IMR-90 (cell line): Measurements from ENCODE around the gene ATG3. TPM values are rescaled to one million over a fixed set of nuclear protein-coding genes. Genes with fewer than 3 reads are reported as not detected.

Source experiments
- ATAC-seq: fragments of 200-7000 bp; cut with Tn5 transposase; 2 replicates; pipeline ENCODE4 v1.9.1; 2020; ENCODE audit warnings: low read depth, mild to moderate bottlenecking, moderate library complexity
- BruUV-seq: library from RNA; stranded (reverse); fragments of 400-500 nt; replicated peaks from 2 replicates; lab custom pipeline; 2021; lab: Mats Ljungman, UMichigan
- CTCF ChIA-PET: fragments of 300-600 bp; formaldehyde crosslinking; extraction: SDS; loops from one replicate; lab custom pipeline; 2021; ENCODE audit warnings: antibody characterized with exemption; lab: Yijun Ruan, JAX
- POLR2A ChIA-PET: fragments of 300-600 bp; sonication (Branson Sonifier 250); formaldehyde crosslinking; loops from one replicate; lab custom pipeline; 2022; ENCODE audit warnings: antibody characterized with exemption; ENCODE audit not compliant: unreplicated experiment; lab: Charles Lee
- DNase-seq: peaks from one replicate; pipeline ENCODE4 v3.0.0; 2013
- H2AFZ ChIP-seq: replicated peaks from 2 replicates; pipeline ENCODE3; 2013; ENCODE audit warnings: low read length, mild to moderate bottlenecking; ENCODE audit not compliant: poor library complexity
- H2AK5ac ChIP-seq: 2 replicates; pipeline ENCODE4 v1.6.1; 2013; ENCODE audit warnings: low read depth, low read length, inconsistent platforms
- H2AK9ac ChIP-seq: replicated peaks from 2 replicates; pipeline ENCODE3; 2013; ENCODE audit warnings: mild to moderate bottlenecking, low read depth, low read length, moderate library complexity; ENCODE audit not compliant: poor library complexity
- H2BK120ac ChIP-seq: 2 replicates; pipeline ENCODE4 v1.6.1; 2013; ENCODE audit warnings: low read depth, low read length, inconsistent platforms
- H2BK15ac ChIP-seq: 3 replicates; pipeline ENCODE4 v1.6.1; 2013; ENCODE audit warnings: low read depth, low read length, inconsistent platforms
- H2BK20ac ChIP-seq: 2 replicates; pipeline ENCODE4 v1.6.1; 2013; ENCODE audit warnings: low read depth, mild to moderate bottlenecking, inconsistent platforms, low read length, moderate library complexity
- H2BK5ac ChIP-seq: 2 replicates; pipeline ENCODE4 v1.6.1; 2013; ENCODE audit warnings: mild to moderate bottlenecking, low read depth, low read length, inconsistent platforms; ENCODE audit not compliant: poor library complexity, severe bottlenecking
- H3K14ac ChIP-seq: replicated peaks from 2 replicates; pipeline ENCODE4 v1.6.1; 2013; ENCODE audit warnings: low read depth, low read length, inconsistent platforms
- H3K18ac ChIP-seq: 2 replicates; pipeline ENCODE4 v1.6.1; 2013; ENCODE audit warnings: low read depth, low read length, control low read depth
- H3K23ac ChIP-seq: 2 replicates; pipeline ENCODE4 v1.6.1; 2013; ENCODE audit warnings: low read depth, low read length, inconsistent platforms
- H3K27ac ChIP-seq: 2 replicates; pipeline ENCODE4 v1.5.1; 2013; ENCODE audit warnings: mild to moderate bottlenecking, control low read depth, low read length; ENCODE audit not compliant: insufficient read depth
- H3K27me3 ChIP-seq: 2 replicates; pipeline ENCODE4 v1.6.1; 2013; ENCODE audit warnings: low read length; ENCODE audit not compliant: control insufficient read depth, insufficient read depth
- H3K36me3 ChIP-seq: 2 replicates; pipeline ENCODE4 v1.6.1; 2013; ENCODE audit warnings: low read length, mixed read lengths; ENCODE audit not compliant: control insufficient read depth, insufficient read depth
- H3K4ac ChIP-seq: 2 replicates; pipeline ENCODE4 v1.6.1; 2013; ENCODE audit warnings: low read depth, low read length, inconsistent platforms
- H3K4me1 ChIP-seq: 2 replicates; pipeline ENCODE4 v1.6.1; 2013; ENCODE audit warnings: low read length, mixed read lengths; ENCODE audit not compliant: control insufficient read depth, insufficient read depth
- H3K4me2 ChIP-seq: 2 replicates; pipeline ENCODE4 v1.6.1; 2013; ENCODE audit warnings: low read depth, mild to moderate bottlenecking, control low read depth, low read length, moderate library complexity
- H3K4me3 ChIP-seq: 2 replicates; pipeline ENCODE4 v1.5.1; 2013; ENCODE audit warnings: low read depth, mild to moderate bottlenecking, control low read depth, low read length, moderate library complexity; ENCODE audit not compliant: insufficient read depth
- H3K56ac ChIP-seq: 2 replicates; pipeline ENCODE4 v1.6.1; 2013; ENCODE audit warnings: low read length, inconsistent platforms; ENCODE audit not compliant: insufficient read depth; ENCODE audit errors: extremely low read depth
- H3K79me1 ChIP-seq, 2 experiments: 2 replicates each; pipeline ENCODE4 v1.6.1; 2013; ENCODE audit warnings: low read length in 2 of 2, inconsistent platforms in 1 of 2, low read depth in 1 of 2
- H3K9ac ChIP-seq: 2 replicates; pipeline ENCODE4 v1.6.1; 2013; ENCODE audit warnings: low read depth, low read length, control low read depth
- H3K9me1 ChIP-seq: 2 replicates; pipeline ENCODE4 v1.6.1; 2013; ENCODE audit warnings: low read length, inconsistent platforms; ENCODE audit not compliant: insufficient read depth
- H3K9me3 ChIP-seq: 2 replicates; pipeline ENCODE4 v1.6.1; 2013; ENCODE audit warnings: low read length; ENCODE audit not compliant: control insufficient read depth, insufficient read depth
- H4K20me1 ChIP-seq: 2 replicates; pipeline ENCODE4 v1.6.1; 2013; ENCODE audit warnings: low read length, inconsistent platforms; ENCODE audit not compliant: insufficient read depth
- H4K5ac ChIP-seq: 2 replicates; pipeline ENCODE4 v1.6.1; 2013; ENCODE audit warnings: mild to moderate bottlenecking, low read depth, low read length, control low read depth
- H4K8ac ChIP-seq, 2 experiments: 2 replicates each; pipeline ENCODE4 v1.6.1; 2013; ENCODE audit warnings: low read depth in 2 of 2, low read length in 2 of 2, control low read depth in 1 of 2, inconsistent platforms in 1 of 2
- H4K91ac ChIP-seq: 2 replicates; pipeline ENCODE4 v1.6.1; 2013; ENCODE audit warnings: low read depth, low read length, inconsistent platforms; ENCODE audit not compliant: insufficient read depth
- BHLHE40 ChIP-seq: fragments of 150-350 bp; IDR thresholded peaks from 2 replicates; pipeline ENCODE4 v1.6.1; 2016; ENCODE audit warnings: mild to moderate bottlenecking, low read depth, low read length
- CEBPB ChIP-seq: IDR thresholded peaks from 2 replicates; pipeline ENCODE4 v1.6.1; 2012; ENCODE audit warnings: low read depth, low read length, improper control_type of control experiment
- CHD1 ChIP-seq: IDR thresholded peaks from 2 replicates; pipeline ENCODE4 v1.6.1; 2012; ENCODE audit warnings: low read depth, low read length, improper control_type of control experiment
- FOS ChIP-seq: fragments of 150-350 bp; IDR thresholded peaks from 2 replicates; pipeline ENCODE4 v1.6.1; 2016; ENCODE audit warnings: low read depth, low read length
- MAFK ChIP-seq: IDR thresholded peaks from 2 replicates; pipeline ENCODE4 v1.6.1; 2012; ENCODE audit warnings: low read depth, low read length, improper control_type of control experiment
- MAZ ChIP-seq: IDR thresholded peaks from 2 replicates; pipeline ENCODE4 v1.6.1; 2012; ENCODE audit warnings: low read depth, mild to moderate bottlenecking, low read length, improper control_type of control experiment, moderate library complexity, borderline replicate concordance
- MXI1 ChIP-seq: IDR thresholded peaks from 2 replicates; pipeline ENCODE4 v1.6.1; 2012; ENCODE audit warnings: low read depth, mild to moderate bottlenecking, low read length, moderate library complexity, borderline replicate concordance
- NFE2L2 ChIP-seq: fragments of 150-350 bp; IDR thresholded peaks from 2 replicates; pipeline ENCODE4 v1.6.1; 2016; ENCODE audit warnings: low read depth, mild to moderate bottlenecking, low read length
- POLR2A ChIP-seq: IDR thresholded peaks from 2 replicates; pipeline ENCODE4 v1.6.1; 2012; ENCODE audit warnings: mild to moderate bottlenecking, low read depth, low read length
- RAD21 ChIP-seq: IDR thresholded peaks from 2 replicates; pipeline ENCODE4 v1.6.1; 2012; ENCODE audit warnings: low read length, improper control_type of control experiment
- RCOR1 ChIP-seq: IDR thresholded peaks from 2 replicates; pipeline ENCODE4 v1.6.1; 2012; ENCODE audit warnings: mild to moderate bottlenecking, low read length, improper control_type of control experiment; ENCODE audit not compliant: insufficient replicate concordance
- RFX5 ChIP-seq: IDR thresholded peaks from 2 replicates; pipeline ENCODE4 v1.8.0; 2012; ENCODE audit warnings: low read depth, mild to moderate bottlenecking, low read length, moderate library complexity
- SMC3 ChIP-seq: fragments of 150-350 bp; IDR thresholded peaks from 2 replicates; pipeline ENCODE4 v1.6.1; 2016; ENCODE audit warnings: low read depth, mild to moderate bottlenecking, antibody characterized with exemption, low read length, moderate library complexity
- WGBS, 2 experiments: methylation state at CpG; one replicate each; pipeline versions ENCODE4 v1.1.5 to v1.1.7; 2013; ENCODE audit warnings: missing lambda C conversion rate in 2 of 2; ENCODE audit not compliant: insufficient read length in 1 of 2; ENCODE audit errors: extremely low coverage in 2 of 2; 5-methylcytosine and 5-hydroxymethylcytosine counted together
- dilution Hi-C: fragments of 300-500 bp; cut with HindIII; formaldehyde crosslinking; loops from one replicate; pipeline ENCODE4 v1.14.3; 2018; ENCODE audit warnings: low sequenced_read_pairs; ENCODE audit not compliant: unreplicated experiment
- in situ Hi-C: fragments of 300-500 bp; cut with MboI; formaldehyde crosslinking; loops from 3 replicates; pipeline ENCODE4 v1.14.3; 2019; ENCODE audit warnings: low sequenced_read_pairs, inconsistent platforms, mixed read lengths
- intact Hi-C: fragments of 100-400 bp; cut with micrococcal nuclease; formaldehyde crosslinking; loops from 2 replicates; pipeline ENCODE4 v1.10.0; 2022
- polyA plus RNA-seq, 3 experiments: library from polyadenylated mRNA; depleted of rRNA; stranded (reverse); fragments of >200 nt; gene quantifications; 2 replicates each; pipeline ENCODE4 v1.2.3, GENCODE V29; 2012; ENCODE audit warnings: low replicate concordance in 1 of 3
- total RNA-seq: library from RNA; depleted of rRNA; stranded (reverse); fragments of >200 nt; gene quantifications from 2 replicates; pipeline ENCODE4 v1.2.3, GENCODE V29; 2012
- TF ChIP-seq, protein P1 (sequence below): conservative IDR thresholded peaks from 2 replicates; pipeline ENCODE4 v1.5.1; 2012; ENCODE audit warnings: mild to moderate bottlenecking, low read depth, low read length, improper control_type of control experiment
- TF ChIP-seq, protein P2 (sequence below): fragments of 150-350 bp; IDR thresholded peaks from 2 replicates; pipeline ENCODE4 v1.6.1; 2016; ENCODE audit warnings: low read depth, mild to moderate bottlenecking, low read length, moderate library complexity, borderline replicate concordance
- TF ChIP-seq, protein P3 (sequence below): fragments of 150-350 bp; IDR thresholded peaks from 2 replicates; pipeline ENCODE4 v1.6.1; 2017; ENCODE audit warnings: mild to moderate bottlenecking, antibody characterized with exemption, low read length, low read depth

ATG3 gene
- total and polyA plus RNA-seq, 2 of the 4 experiments (the other 2 are of a cell fraction), result 30.8 to 31.7 TPM

DNA sequence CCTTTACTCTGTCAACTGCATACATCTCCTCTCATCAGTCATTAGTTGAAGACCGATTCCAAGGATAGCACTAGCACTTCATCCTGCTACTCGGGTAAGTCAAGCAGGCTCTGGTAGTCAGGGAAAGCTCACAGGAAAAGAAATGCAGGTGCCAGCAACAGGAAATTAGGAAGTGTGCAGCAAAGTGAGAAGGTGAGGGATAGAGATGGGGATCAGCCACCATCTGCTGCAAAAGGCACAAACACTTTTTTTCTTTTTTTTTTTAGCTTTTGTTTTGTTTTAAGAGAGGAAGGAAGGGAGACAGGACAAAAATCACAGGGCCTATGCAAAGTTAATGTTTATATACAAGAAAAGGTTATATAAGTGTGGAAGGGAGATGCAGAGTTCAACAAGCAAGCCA, 53.5 kb downstream of the ATG3 start:
- H3K56ac ChIP-seq, result no peak overlapping the region
- H3K4ac ChIP-seq, result no peak overlapping the region
- no peak for DNase-seq
- no peak overlapping the region for H2BK15ac ChIP-seq
- H3K18ac ChIP-seq, result no peak overlapping the region
- H2AK9ac ChIP-seq, result no peak overlapping the region
- no peak for ATAC-seq
- H2AK5ac ChIP-seq, result no peak overlapping the region
- no peak overlapping the region for H4K91ac ChIP-seq
- H4K5ac ChIP-seq, result no peak overlapping the region
- no peak overlapping the region for H3K4me3 ChIP-seq
- no peak overlapping the region for H4K8ac ChIP-seq
- no TSS peak for BruUV-seq
- H3K27me3 ChIP-seq, result no peaks in the 10 kb centered on the region; the same call in 1 of the 2 replicates
- H2BK20ac ChIP-seq, result no peak overlapping the region
- dilution Hi-C loops, result loop anchor here (25.0 kb wide), 1 partner anchor 196 kb away; no protein-coding TSS in a partner anchor
- no peaks in the 10 kb centered on the region for H3K79me1 ChIP-seq
- H3K14ac ChIP-seq, result no peak overlapping the region
- H3K4me1 ChIP-seq, result no peaks in the 10 kb centered on the region
- WGBS, 2 experiments, result no CpG with 5 or more reads among the region's 2 CpGs
- no peaks in the 10 kb centered on the region for H3K9me1 ChIP-seq
- H3K4me2 ChIP-seq, result no peak overlapping the region
- no peaks in the 10 kb centered on the region for H3K9me3 ChIP-seq
- TF ChIP-seq RAD21 (no peak), POLR2A (no peak), CHD1 (no peak), FOS (no peak), MAZ (no peak), MAFK (no peak), NFE2L2 (no peak), BHLHE40 (no peak), RCOR1 (no peak), RFX5 (no peak), CEBPB (no peak), MXI1 (no peak), SMC3 (no peak)
- TF ChIP-seq, protein P1, sequence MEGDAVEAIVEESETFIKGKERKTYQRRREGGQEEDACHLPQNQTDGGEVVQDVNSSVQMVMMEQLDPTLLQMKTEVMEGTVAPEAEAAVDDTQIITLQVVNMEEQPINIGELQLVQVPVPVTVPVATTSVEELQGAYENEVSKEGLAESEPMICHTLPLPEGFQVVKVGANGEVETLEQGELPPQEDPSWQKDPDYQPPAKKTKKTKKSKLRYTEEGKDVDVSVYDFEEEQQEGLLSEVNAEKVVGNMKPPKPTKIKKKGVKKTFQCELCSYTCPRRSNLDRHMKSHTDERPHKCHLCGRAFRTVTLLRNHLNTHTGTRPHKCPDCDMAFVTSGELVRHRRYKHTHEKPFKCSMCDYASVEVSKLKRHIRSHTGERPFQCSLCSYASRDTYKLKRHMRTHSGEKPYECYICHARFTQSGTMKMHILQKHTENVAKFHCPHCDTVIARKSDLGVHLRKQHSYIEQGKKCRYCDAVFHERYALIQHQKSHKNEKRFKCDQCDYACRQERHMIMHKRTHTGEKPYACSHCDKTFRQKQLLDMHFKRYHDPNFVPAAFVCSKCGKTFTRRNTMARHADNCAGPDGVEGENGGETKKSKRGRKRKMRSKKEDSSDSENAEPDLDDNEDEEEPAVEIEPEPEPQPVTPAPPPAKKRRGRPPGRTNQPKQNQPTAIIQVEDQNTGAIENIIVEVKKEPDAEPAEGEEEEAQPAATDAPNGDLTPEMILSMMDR, result no peak
- TF ChIP-seq, protein P2, sequence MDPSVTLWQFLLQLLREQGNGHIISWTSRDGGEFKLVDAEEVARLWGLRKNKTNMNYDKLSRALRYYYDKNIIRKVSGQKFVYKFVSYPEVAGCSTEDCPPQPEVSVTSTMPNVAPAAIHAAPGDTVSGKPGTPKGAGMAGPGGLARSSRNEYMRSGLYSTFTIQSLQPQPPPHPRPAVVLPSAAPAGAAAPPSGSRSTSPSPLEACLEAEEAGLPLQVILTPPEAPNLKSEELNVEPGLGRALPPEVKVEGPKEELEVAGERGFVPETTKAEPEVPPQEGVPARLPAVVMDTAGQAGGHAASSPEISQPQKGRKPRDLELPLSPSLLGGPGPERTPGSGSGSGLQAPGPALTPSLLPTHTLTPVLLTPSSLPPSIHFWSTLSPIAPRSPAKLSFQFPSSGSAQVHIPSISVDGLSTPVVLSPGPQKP, result no peak
- TF ChIP-seq, protein P3, sequence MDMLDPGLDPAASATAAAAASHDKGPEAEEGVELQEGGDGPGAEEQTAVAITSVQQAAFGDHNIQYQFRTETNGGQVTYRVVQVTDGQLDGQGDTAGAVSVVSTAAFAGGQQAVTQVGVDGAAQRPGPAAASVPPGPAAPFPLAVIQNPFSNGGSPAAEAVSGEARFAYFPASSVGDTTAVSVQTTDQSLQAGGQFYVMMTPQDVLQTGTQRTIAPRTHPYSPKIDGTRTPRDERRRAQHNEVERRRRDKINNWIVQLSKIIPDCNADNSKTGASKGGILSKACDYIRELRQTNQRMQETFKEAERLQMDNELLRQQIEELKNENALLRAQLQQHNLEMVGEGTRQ, result no peak
- no peak overlapping the region for H3K27ac ChIP-seq
- POLR2A ChIA-PET, result no interaction called here
- no peaks in the 10 kb centered on the region for H3K36me3 ChIP-seq
- CTCF ChIA-PET, result no interaction called here
- H4K20me1 ChIP-seq, result no peaks in the 10 kb centered on the region
- in situ Hi-C loops, result loop anchor here (25.0 kb wide), 1 partner anchor 371 kb away; the partner anchor contains the start of gene GCSAM
- no peak overlapping the region for H3K9ac ChIP-seq
- intact Hi-C loops, result no loop called here
- H2AFZ ChIP-seq, result no peak overlapping the region
- H2BK120ac ChIP-seq, result no peak overlapping the region
- no peak overlapping the region for H2BK5ac ChIP-seq
- no peak overlapping the region for H3K23ac ChIP-seq
